Measurements from ENCODE around the gene AFDN. TPM values are rescaled to one million over a fixed set of nuclear protein-coding genes. Genes with fewer than 3 reads are reported as not detected.

AFDN gene
- polyA plus RNA-seq, 1 donor from 2014 or later, result 5.7 TPM

GRCh38 chr6:167978607-167979006 lies 151.9 kb downstream of the AFDN start:
- Mint-ChIP-seq H3K4me3 (no peak overlapping the region), H3K36me3 (no peaks in the 10 kb centered on the region), H3K27me3 (peaks cover 8% of the 10 kb centered on the region), H3K4me1 (no peaks in the 10 kb centered on the region), H3K9me3 (peaks cover 0 to 2% (median under 1%) of the 10 kb centered on the region in 3 donors), H3K27ac (no peak overlapping the region)

GRCh38 chr6:167979436-167980139 lies 152.9 kb downstream of the AFDN start:
- Mint-ChIP-seq H3K9me3 (peaks cover 2 to 6% (median 4%) of the 10 kb centered on the region in 3 donors), H3K27ac (no peak overlapping the region), H3K36me3 (no peaks in the 10 kb centered on the region)

GRCh38 chr6:167980911-167981580 lies 154.3 kb downstream of the AFDN start:
- no peaks in the 10 kb centered on the region for H3K36me3 Mint-ChIP-seq
- peaks cover 8% of the 10 kb centered on the region for H3K27me3 Mint-ChIP-seq
- H3K27ac Mint-ChIP-seq, result no peak overlapping the region
- no peak overlapping the region for H3K4me3 Mint-ChIP-seq
- peaks cover 2 to 6% (median 4%) of the 10 kb centered on the region in 3 donors for H3K9me3 Mint-ChIP-seq
- no peaks in the 10 kb centered on the region for H3K4me1 Mint-ChIP-seq

More at GRCh38 chr6:167979436-167980139, 152.9 kb downstream of the AFDN start:
- H3K4me3 Mint-ChIP-seq, result no peak overlapping the region
- peaks cover 8% of the 10 kb centered on the region for H3K27me3 Mint-ChIP-seq
- no peaks in the 10 kb centered on the region for H3K4me1 Mint-ChIP-seq

GRCh38 chr6:167981916-167982462 lies 155.3 kb downstream of the AFDN start:
- no peaks in the 10 kb centered on the region for H3K36me3 Mint-ChIP-seq
- no peak overlapping the region for H3K27ac Mint-ChIP-seq
- H3K9me3 Mint-ChIP-seq, result peaks cover 2 to 6% (median 4%) of the 10 kb centered on the region in 3 donors
- no peaks in the 10 kb centered on the region for H3K4me1 Mint-ChIP-seq
- peaks cover 8% of the 10 kb centered on the region for H3K27me3 Mint-ChIP-seq
- no peak overlapping the region for H3K4me3 Mint-ChIP-seq

DNA sequence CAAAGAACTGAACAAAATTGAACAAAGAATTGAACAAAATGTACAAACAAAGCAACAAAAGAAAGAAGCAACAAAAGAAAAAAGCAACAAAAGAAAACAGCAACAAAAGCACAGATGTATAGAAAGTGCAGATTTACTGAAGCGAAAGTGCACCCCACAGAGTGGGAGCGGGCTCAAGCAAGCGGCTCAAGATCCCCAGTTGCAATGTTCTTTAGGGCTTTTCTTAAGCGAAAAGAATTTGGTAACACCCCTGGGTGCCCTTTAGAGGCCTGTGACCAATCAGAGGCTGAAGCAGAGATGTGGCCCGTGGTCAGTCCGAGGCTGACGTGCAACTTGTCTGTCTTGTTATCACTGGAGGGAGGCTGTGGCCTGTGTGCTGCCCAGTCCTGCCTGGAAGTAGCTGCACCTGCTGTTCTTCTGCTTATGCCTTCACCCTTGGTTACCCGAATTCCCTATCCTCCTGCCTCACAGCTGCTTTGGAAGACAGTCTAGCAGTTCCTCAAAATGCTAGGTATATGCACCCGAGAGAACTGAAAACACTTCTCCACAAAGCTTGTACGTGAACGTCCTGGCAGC lies 157.5 kb downstream of the AFDN start:
- H3K4me1 Mint-ChIP-seq, result no peaks in the 10 kb centered on the region
- no peak overlapping the region for H3K4me3 Mint-ChIP-seq
- H3K36me3 Mint-ChIP-seq, result peaks cover 3% of the 10 kb centered on the region
- peaks cover 1% of the 10 kb centered on the region for H3K27me3 Mint-ChIP-seq
- peaks cover 2 to 6% (median 4%) of the 10 kb centered on the region in 3 donors for H3K9me3 Mint-ChIP-seq
- H3K27ac Mint-ChIP-seq, result no peak overlapping the region

GRCh38 chr6:167984876-167985604 lies 158.3 kb downstream of the AFDN start:
- Mint-ChIP-seq H3K4me3 (no peak overlapping the region), H3K27me3 (no peaks in the 10 kb centered on the region), H3K9me3 (peaks cover 2 to 6% (median 4%) of the 10 kb centered on the region in 3 donors), H3K36me3 (peaks cover 3% of the 10 kb centered on the region), H3K4me1 (no peaks in the 10 kb centered on the region), H3K27ac (no peak overlapping the region)

DNA sequence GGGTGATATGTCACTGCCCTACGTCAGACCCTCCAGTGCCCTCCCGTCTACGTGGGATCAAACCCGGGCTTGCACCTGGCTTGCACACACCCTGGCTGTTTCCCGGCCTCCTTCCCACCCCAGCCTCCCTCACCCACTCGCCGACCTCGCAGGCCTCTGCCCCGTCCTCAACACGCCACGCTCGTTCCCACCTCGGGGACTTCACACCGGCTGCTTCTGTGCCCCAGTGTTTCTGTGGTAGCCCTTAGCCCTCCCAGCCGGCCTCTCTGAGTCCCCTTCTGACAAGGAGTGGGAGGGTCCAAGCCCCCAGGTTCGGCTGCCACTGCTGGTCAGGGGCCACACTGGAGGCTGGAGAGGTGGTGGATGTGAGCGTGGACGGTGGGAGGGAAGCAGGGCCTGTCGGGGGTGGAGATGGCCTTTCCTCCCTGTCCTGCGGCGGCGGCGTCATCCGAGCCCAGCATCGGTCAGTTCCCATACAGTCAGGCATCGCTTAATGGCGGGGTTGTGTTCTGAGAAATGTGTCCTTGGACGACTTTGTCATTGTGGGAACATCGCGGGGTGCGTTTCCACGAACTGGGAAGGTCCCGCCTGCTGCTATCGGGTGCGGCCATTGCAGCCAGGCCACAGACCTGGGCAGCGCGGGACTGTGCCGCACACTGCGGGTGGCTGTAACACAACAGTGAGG lies 159.3 kb downstream of the AFDN start:
- Mint-ChIP-seq H3K27me3 (no peaks in the 10 kb centered on the region), H3K4me3 (no peak overlapping the region), H3K9me3 (peaks cover 2 to 6% (median 4%) of the 10 kb centered on the region in 3 donors), H3K36me3 (peaks cover 3% of the 10 kb centered on the region), H3K4me1 (no peaks in the 10 kb centered on the region), H3K27ac (no peak overlapping the region)

GRCh38 chr6:167987396-167988153 lies 160.9 kb downstream of the AFDN start:
- no peak overlapping the region for H3K4me3 Mint-ChIP-seq
- no peak overlapping the region for H3K27ac Mint-ChIP-seq
- peaks cover 2 to 6% (median 2%) of the 10 kb centered on the region in 3 donors for H3K9me3 Mint-ChIP-seq
- H3K4me1 Mint-ChIP-seq, result no peaks in the 10 kb centered on the region
- peaks cover 3% of the 10 kb centered on the region for H3K36me3 Mint-ChIP-seq
- H3K27me3 Mint-ChIP-seq, result no peaks in the 10 kb centered on the region

DNA sequence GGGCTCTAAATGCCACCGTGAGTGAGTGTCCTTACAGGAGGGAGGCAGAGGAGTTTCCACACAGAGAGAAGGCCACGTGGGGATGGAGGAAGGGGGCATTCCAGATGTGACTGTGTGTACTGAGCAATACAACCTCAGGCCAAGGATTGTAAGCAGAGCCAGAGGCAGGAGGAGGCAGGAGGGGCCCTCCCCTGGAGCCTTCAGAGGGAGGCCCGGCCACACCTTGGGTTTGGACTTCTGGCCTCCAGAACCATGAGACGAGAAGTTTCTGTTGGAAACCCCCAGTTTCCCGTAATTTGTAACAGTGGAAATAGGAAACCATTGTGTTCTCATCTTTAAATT lies 161.4 kb downstream of the AFDN start:
- Mint-ChIP-seq H3K4me3 (no peak overlapping the region), H3K36me3 (peaks cover 3% of the 10 kb centered on the region), H3K9me3 (peaks cover 2 to 6% (median 2%) of the 10 kb centered on the region in 3 donors), H3K4me1 (no peaks in the 10 kb centered on the region), H3K27ac (no peak overlapping the region), H3K27me3 (no peaks in the 10 kb centered on the region)

DNA sequence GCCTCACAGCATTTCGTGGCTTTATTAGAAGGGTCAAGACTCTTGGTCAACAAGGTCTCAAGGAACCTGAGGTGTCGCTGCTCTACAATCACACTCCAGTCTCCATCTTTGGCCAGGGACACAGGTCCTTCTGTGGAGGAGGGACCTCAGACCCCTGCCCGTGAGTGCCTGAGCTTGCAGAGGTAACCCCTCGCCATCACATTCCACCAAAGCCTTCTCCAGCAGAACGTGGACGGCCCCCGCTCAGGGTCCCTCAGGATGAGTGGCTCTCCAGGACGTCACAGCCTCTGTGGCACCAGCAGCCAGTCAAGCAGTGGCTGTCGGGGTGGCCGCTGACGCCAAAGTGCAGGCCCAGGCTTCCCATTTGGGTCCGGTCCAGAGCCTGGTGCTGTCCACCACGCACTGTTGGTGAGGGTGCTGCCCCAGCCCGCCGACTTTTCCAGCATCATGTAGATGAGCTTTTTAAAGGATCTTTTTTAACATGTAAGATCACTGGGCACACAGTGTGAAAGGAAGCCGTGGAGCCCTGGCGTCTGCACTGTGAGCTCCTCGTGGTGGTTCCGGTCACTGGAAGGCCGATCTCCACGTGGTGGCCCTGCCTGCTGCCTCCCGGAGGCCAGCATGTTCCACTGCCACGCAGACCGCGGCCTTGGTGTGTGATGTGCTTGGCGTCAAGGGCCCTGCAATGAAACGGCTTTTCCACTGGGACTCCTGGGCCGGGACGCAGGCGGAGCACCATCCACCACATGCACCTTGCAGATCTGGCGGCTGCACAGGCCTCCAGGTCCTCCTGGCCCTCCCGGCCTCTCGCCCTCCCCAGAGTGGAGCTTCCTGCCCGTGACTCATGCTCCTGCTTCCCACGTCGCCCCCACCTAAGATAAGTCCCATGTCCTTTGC lies 162.5 kb downstream of the AFDN start:
- no peaks in the 10 kb centered on the region for H3K4me1 Mint-ChIP-seq
- H3K9me3 Mint-ChIP-seq, result peaks cover 0 to 2% (median 0%) of the 10 kb centered on the region in 3 donors

GRCh38 chr6:167990016-167990945 lies 163.6 kb downstream of the AFDN start:
- Mint-ChIP-seq H3K27ac (no peak overlapping the region), H3K9me3 (no peaks in the 10 kb centered on the region), H3K4me1 (no peaks in the 10 kb centered on the region), H3K4me3 (no peak overlapping the region), H3K27me3 (peaks cover 7% of the 10 kb centered on the region), H3K36me3 (peaks cover 3% of the 10 kb centered on the region)

More for the DNA sequence above, 162.5 kb downstream of the AFDN start:
- Mint-ChIP-seq H3K4me3 (no peak overlapping the region), H3K36me3 (peaks cover 3% of the 10 kb centered on the region), H3K27me3 (no peaks in the 10 kb centered on the region), H3K27ac (no peak overlapping the region)

DNA sequence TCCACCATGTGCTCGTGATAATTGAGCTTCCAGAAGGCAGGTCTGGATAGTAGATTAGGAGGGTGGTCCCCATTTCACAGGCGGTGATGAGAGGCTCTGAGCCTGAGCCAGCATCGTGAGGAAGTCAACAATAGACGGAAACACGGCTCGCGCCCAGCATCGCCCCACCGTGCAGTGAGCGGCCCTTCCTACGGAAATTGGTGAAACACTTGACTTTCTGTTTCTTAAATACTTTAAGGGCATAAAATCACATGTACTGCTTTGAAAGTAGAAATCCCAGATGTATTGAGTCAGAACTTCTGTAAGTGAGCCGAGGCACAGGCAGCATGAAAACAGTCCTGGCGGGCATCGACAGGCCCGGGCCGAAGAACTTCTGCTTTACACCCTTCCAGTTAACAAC lies 166.5 kb downstream of the AFDN start:
- peaks cover 0 to 4% (median 0%) of the 10 kb centered on the region in 3 donors for H3K9me3 Mint-ChIP-seq
- H3K4me3 Mint-ChIP-seq, result no peak overlapping the region
- no peak overlapping the region for H3K27ac Mint-ChIP-seq
- peaks cover 13% of the 10 kb centered on the region for H3K27me3 Mint-ChIP-seq
- H3K36me3 Mint-ChIP-seq, result peaks cover under 1% of the 10 kb centered on the region
- peaks cover 0 to 2% (median 0%) of the 10 kb centered on the region in 3 donors for H3K4me1 Mint-ChIP-seq

All from IgD-negative memory B cell (primary cell).